NCI-H128 (cell line): ENCODE data around the gene ULK3.

ENCODE experiments used
- DNase-seq: peaks from one replicate; lab custom pipeline; 2025; ENCODE audit not compliant: unreplicated experiment; lab: John Stamatoyannopoulos, UW

Gene ULK3

GRCh38 chr15:74824976-74825375, 18.0 kb downstream of the ULK3 start:
- DNase-seq = no peak

GRCh38 chr15:74823324-74823723, 19.6 kb downstream of the ULK3 start:
- DNase-seq = no peak

- DNase-seq = no peak
Measured at GRCh38 chr15:74822233-74822632, 20.7 kb downstream of the ULK3 start.

GRCh38 chr15:74821790-74822158, 21.2 kb downstream of the ULK3 start:
- no peak for DNase-seq

- no peak for DNase-seq
Measured at GRCh38 chr15:74821091-74821789, 21.7 kb downstream of the ULK3 start.

- DNase-seq = no peak
Measured at GRCh38 chr15:74820056-74820455, 22.9 kb downstream of the ULK3 start.

GRCh38 chr15:74817370-74817737, 25.6 kb downstream of the ULK3 start:
- DNase-seq = no peak

GRCh38 chr15:74816624-74817369, 26.2 kb downstream of the ULK3 start:
- DNase-seq = no peak

- DNase-seq = no peak
Measured at GRCh38 chr15:74815961-74816360, 27.0 kb downstream of the ULK3 start.

GRCh38 chr15:74815121-74815934, 27.6 kb downstream of the ULK3 start:
- no peak for DNase-seq

GRCh38 chr15:74812533-74812932, 30.4 kb downstream of the ULK3 start, which contains the start of gene LMAN1L:
TSS of gene LMAN1L (plus strand) at chr15:74812835. CDS start at chr15:74812855, 20 bp downstream.
- DNase-seq = no peak

GRCh38 chr15:74809956-74810355, 33.0 kb downstream of the ULK3 start:
- DNase-seq = no peak

- no peak for DNase-seq
Measured at GRCh38 chr15:74809242-74809641, 33.7 kb downstream of the ULK3 start.

GRCh38 chr15:74808840-74809229, 34.1 kb downstream of the ULK3 start:
- DNase-seq = no peak

- DNase-seq = no peak
Measured at GRCh38 chr15:74808078-74808839, 34.7 kb downstream of the ULK3 start.

GRCh38 chr15:74807282-74807681, 35.7 kb downstream of the ULK3 start:
- no peak for DNase-seq

- DNase-seq = no peak
Measured at GRCh38 chr15:74804935-74805334, 38.0 kb downstream of the ULK3 start.

GRCh38 chr15:74802862-74803447, 40.0 kb downstream of the ULK3 start:
- DNase-seq = no peak

GRCh38 chr15:74802290-74802689, 40.7 kb downstream of the ULK3 start:
- DNase-seq = no peak

GRCh38 chr15:74801311-74801997, 41.5 kb downstream of the ULK3 start:
- DNase-seq = no peak
